ENCODE measurements around the gene AGTPBP1.

- TF ChIP-seq CTCF (IDR thresholded peaks at IDR 0.05) (no peak), POLR2A (IDR thresholded peaks at IDR 0.05) (no peak)
These were observed 3.4 kb upstream of the AGTPBP1 start for GRCh38 chr9:85745203-85745602.
